LNCaP clone FGC (cell line): ENCODE results near the gene S1PR2.
A peak's percentile ranks its signal among the peaks of the same experiment; 100 is the strongest.

Experiments used
- DNase-seq: peaks from one replicate; pipeline ENCODE4 v3.0.0-alpha.2; 2011; ENCODE audit warnings: low read depth
- H3K4me3 ChIP-seq: 2 replicates; pipeline ENCODE4 v1.5.1; 2011; ENCODE audit warnings: mild to moderate bottlenecking, low read depth, low read length, control low read depth
- TF ChIP-seq, protein P1 (sequence below): IDR thresholded peaks from 2 replicates; pipeline ENCODE4 v1.5.1; 2012; ENCODE audit warnings: mild to moderate bottlenecking; ENCODE audit not compliant: control insufficient read depth, insufficient read depth; ENCODE audit errors: extremely low read depth

The S1PR2 gene

GRCh38 chr19:10230861-10231611 is at the start of gene S1PR2:
S1PR2 (minus strand) TSS chr19:10231331; CDS start chr19:10224905, 6,426 bp downstream.
- DNase-seq = no peak
- TF ChIP-seq, protein P1, sequence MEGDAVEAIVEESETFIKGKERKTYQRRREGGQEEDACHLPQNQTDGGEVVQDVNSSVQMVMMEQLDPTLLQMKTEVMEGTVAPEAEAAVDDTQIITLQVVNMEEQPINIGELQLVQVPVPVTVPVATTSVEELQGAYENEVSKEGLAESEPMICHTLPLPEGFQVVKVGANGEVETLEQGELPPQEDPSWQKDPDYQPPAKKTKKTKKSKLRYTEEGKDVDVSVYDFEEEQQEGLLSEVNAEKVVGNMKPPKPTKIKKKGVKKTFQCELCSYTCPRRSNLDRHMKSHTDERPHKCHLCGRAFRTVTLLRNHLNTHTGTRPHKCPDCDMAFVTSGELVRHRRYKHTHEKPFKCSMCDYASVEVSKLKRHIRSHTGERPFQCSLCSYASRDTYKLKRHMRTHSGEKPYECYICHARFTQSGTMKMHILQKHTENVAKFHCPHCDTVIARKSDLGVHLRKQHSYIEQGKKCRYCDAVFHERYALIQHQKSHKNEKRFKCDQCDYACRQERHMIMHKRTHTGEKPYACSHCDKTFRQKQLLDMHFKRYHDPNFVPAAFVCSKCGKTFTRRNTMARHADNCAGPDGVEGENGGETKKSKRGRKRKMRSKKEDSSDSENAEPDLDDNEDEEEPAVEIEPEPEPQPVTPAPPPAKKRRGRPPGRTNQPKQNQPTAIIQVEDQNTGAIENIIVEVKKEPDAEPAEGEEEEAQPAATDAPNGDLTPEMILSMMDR = no peak
- peak within 1 kb of the TSS; percentile 76 for H3K4me3 ChIP-seq

DNA sequence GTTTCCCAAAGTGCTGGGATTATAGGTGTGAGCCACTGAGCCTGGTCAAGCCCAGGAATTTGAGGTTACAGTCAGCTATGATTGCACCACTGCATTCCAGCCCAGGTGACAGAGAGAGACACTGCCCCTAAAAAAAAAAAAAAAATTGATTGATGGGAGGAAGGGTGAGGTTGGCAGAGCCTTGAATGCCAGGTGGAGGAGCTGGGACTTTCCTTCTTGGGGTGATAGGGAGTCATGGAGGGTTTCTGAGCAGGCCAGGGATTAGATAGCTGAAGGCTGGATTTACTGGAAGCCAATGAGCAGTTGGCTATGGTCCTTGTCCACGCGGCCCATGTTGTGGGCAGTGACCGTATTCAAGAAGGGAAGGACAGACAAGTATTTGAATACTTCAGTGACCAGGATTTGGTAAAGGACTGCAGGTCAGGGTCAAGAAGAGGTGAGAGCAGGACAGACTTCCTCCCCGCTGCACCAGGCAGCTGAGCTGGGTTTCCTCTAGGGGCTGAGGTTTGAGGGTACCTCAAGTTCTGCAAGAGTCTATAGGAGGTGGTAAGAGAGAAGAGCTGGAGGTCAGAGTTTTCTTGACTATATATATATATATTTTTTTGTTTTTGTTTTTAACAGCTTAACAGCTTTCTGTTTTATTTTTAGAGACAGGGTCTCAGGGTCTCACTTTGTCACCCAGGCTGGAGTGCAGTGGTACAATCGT is 48.8 kb upstream of the S1PR2 start:
- H3K4me3 ChIP-seq = no peak overlapping the region
- TF ChIP-seq, protein P1 = no peak
- DNase-seq = no peak

GRCh38 chr19:10278935-10279334 is 47.8 kb upstream of the S1PR2 start:
- DNase-seq = no peak
- TF ChIP-seq, protein P1 = no peak
- no peak overlapping the region for H3K4me3 ChIP-seq

GRCh38 chr19:10277795-10278589 is 46.9 kb upstream of the S1PR2 start:
- H3K4me3 ChIP-seq = no peak overlapping the region
- DNase-seq = no peak
- TF ChIP-seq, protein P1 = no peak

DNA sequence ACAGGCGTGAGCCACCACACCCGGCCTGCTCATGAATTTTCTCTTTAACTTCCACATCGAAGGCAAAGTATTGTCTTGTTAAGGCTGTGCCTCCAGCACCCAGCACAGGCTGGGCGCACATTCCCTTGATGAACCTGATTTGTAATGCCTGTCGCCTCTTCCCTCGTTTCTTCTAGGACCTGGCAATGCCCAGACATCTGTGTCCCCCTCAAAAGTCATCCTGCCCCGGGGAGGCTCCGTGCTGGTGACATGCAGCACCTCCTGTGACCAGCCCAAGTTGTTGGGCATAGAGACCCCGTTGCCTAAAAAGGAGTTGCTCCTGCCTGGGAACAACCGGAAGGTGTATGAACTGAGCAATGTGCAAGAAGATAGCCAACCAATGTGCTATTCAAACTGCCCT is 43.5 kb upstream of the S1PR2 start:
- no peak for DNase-seq
- H3K4me3 ChIP-seq = no peak overlapping the region

DNA sequence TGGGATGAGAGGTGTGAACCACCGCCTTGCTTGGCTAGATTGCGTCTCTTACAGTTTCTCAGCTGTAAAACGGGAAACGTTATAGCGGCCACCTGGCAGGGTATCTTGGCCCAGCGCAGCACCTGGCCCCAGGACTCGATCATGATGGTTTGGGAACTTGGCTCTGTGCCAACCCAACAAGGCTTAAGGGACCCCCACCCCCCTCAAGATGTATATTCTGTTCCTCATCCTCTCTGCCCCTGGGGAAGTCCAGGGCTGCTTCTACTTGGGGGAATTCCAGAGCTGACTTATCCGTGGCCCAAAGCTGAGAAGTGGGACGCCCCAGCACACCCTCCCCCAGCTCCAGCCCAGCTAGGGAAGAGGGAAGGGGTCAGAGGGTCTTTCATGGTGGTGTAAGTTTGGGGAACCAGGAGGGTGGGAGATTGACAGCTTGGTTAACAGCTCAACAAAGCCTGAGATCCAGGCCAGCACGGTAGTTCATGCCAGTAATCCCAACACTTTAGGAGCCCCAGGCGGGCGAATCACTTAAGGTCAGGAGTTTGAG is 40.5 kb upstream of the S1PR2 start:
- DNase-seq = no peak
- TF ChIP-seq, protein P1 = no peak
- H3K4me3 ChIP-seq = no peak overlapping the region

More for the DNA sequence above, 43.5 kb upstream of the S1PR2 start:
- TF ChIP-seq, protein P1 = no peak
